GM19099 (cell line): ENCODE results near the gene TRIP10.

Source experiments
- POLR2A ChIP-seq: IDR thresholded peaks from 3 replicates; pipeline ENCODE4 v1.6.1; 2011; ENCODE audit warnings: low read depth; ENCODE audit not compliant: insufficient read length; ENCODE audit errors: extremely low read depth

TRIP10 gene

GRCh38 chr19:6777434-6777833, 38.0 kb downstream of the TRIP10 start:
- no peak for TF ChIP-seq POLR2A

GRCh38 chr19:6778386-6778785, 38.9 kb downstream of the TRIP10 start:
- no peak for TF ChIP-seq POLR2A

DNA sequence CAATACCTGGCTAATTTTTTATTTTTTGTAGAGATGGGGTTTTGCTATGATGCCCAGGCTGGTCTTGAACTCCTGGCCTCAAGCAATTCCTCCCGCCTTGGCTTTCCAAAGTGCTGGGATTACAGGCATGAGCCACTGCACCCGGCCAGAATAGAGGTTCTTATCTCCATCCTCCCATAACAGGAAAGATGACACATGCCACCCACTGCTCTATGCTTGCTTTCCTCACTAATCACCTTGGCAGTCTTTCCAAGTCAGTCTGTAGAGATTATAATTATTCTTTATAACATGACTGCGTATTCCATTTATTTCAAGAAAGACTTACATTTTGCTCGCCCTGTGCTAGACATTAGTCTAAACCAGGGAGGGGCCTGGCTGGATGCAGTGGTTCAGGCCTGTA, 39.7 kb downstream of the TRIP10 start:
- TF ChIP-seq POLR2A = no peak

DNA sequence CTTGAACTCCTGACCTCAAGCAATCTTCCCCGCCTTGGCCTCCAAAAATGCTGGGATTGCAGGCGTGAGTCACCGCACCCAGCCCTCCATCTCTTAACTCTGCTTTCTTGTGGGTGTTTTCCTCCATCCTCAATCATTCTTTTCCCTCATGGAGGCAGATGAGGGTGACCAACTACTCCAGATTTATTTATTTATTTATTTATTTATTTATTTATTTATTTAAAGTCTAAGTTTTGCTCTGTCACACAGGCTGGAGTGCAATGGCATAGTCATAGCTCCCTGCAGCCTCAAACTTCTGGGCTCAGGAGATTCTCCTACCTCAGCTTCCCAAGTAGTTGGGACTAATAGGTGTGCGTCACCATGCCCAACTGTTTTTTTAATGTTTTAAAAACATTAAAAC, 47.9 kb downstream of the TRIP10 start:
- TF ChIP-seq POLR2A = no peak

DNA sequence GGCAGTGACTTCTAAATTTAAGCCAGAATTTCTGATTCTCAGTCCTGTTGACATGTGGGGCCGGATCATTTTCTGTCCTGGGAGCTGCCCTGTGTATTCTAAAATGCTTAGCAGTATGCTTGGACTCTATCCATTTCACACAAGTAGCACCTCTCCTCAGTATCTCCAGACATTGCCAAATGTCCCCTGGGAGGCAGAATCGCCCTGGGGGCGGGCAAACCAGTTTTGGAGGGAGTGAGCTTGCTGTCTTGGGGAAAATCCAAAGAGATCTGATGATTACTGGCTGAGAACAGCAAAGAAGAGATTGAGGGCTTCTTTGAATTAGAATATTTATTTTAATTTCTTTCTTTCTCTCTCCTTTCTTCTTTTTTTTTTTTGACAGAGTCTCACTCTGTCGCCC, 49.4 kb downstream of the TRIP10 start:
- no peak for TF ChIP-seq POLR2A

DNA sequence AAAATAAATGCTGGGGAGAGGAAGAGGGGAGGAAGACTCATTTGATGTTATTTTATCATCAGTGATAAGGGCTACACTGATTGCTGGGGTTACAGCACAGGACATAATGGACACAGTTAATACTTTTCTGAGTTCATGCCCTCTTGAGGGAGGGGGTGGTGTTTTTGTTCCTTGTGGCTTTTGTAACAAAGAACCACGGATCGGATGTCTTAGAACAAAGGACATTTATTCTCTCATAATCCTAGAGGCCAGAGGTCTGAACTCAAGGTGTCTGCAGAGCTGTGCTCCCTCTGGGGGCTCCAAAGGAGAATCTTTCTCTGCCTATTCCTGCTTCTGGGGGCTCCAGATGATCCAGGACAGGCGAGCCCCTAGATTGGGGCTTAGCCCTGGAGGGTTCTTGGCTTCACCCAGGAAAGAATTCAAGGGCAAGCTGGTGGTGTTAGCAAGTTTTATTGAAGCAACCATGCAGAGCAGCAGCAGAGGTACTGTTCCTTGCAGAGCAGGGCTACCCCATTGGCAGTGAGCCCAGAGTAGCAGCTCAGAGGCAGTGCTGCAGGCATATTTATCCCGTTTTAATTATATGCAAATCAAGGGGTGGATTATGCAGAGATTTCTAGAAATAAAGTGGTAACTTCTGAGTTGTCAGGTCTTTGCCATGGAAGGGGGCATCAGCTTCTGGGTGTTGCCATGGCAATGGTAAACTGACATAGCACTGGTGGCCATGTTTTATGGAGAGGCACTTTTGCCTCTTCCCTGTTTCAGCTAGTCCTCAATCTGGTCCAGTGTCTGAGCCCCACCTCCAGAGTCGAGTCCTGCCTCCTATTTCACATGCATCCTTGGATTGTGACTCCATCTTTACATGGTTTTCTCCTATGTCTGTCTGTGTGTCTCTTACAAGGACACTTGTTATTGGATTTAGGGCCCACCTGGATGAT, 51.0 kb downstream of the TRIP10 start:
- TF ChIP-seq POLR2A = no peak

GRCh38 chr19:6791237-6791636, 51.8 kb downstream of the TRIP10 start:
- TF ChIP-seq POLR2A = no peak

- TF ChIP-seq POLR2A = no peak
These were observed 53.9 kb downstream of the TRIP10 start for GRCh38 chr19:6793411-6793810.

DNA sequence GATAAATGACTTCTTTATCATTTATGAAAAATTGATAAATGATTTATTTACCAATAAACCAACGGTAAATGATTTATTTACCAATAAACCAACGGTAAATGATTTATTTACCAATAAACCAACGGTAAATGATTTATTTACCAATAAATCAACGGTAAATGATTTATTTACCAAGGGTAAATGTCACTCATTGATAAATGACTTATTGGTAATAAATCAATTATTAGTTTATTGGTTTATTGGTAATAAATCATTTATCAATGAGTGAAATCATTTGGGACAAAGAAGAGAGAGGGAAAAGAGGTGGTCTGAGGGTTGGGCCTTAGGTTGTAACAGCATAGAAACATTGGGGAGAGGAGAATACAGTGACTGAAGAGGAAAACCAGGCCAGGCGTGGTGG, 54.5 kb downstream of the TRIP10 start:
- no peak for TF ChIP-seq POLR2A

DNA sequence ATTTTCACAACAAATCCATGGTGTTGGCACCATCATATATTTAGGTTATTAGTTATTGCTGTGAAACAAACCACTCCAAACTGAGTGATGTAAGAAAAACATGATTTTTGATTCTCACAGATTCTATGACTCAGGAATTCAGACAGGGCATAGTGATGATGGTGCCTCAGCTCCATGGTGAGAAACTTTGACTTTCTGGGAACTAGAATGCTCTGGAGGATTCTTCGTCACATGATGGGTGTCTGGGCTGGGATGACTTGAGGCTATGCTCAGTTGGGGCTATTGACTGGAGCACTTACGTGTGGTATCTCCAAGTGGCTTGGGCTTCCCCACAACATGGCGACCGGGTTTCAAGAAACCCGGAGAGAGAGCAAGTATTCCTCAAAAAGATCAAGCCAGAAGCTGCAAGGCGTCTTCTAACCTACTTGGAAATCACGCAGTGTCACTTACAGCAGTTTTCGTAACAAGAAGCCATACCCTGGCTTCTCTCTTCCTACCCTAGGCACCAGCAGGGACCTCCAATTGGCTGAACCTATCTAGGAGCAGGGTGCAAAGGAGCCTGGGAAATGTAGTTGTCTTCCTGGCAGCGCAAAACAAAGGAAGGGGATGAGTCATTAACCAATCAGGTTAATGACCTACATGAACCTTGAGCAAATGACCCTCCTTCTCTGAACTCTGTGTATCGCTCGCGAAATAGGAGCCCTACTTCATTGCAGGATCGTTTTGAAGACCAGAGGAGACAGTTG, 55.4 kb downstream of the TRIP10 start:
- no peak for TF ChIP-seq POLR2A

DNA sequence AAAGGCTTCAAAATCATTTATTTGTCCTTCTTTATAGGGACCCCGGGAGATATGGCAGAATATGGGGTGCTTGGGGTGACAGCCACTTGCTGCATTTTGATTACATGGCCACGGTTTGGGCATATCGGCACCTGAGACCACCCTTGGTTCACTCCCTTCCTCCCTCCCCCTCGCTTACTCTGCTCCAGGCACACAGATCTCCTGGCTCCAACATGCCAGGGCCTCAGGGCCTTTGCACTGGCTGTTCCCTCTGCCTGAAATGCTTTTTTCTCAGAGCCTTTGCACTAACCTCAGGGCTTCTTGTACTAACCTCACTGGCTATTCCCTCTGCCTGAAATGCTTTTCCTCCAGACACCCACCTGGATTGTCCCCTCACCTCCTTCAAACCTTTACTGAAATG, 56.8 kb downstream of the TRIP10 start:
- no peak for TF ChIP-seq POLR2A

DNA sequence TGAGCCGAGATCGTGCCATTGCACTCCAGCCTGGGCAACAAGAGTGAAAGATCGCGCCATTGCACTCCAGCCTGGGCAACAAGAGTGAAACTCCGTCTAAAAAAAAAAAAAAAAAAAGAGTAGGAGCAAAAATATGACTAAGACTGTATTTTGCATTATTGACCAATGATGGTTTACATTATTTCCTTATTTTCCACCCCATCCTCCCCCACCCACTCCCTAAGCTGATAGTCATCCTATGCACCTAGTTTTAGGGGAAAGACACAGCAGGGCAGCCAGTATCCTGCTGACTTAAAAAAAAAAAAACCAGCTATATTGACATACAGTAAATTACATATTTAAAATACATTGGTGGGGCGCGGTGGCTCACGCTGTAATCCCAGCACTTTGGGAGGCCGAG, 58.2 kb downstream of the TRIP10 start:
- no peak for TF ChIP-seq POLR2A

DNA sequence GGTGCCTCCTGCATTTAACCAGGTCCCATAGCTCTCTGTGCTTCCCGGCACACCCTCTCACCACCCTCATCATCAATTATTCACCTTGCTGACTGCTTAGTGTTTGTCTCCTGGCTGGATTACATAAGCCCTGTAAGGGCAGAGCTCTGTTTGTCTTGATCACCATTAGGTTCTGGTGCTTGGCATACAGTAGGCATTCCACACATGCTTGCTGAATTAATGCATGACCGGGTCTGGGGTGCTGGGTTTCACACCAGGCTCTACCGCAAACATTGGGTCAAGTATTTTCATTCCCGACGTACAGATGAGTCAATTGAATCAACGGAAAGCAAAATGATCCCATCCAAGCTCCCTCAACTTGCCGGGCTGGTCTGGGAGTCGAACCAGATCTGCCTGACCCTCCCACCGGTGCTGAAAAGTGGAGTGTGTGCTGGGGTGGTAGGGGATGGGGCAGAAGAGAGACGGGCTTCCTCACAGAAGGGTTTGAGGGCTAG, 61.6 kb downstream of the TRIP10 start:
- no peak for TF ChIP-seq POLR2A
